Ishikawa (cell line): Measurements from ENCODE around the gene NTPCR.

Experiments used
- CEBPB ChIP-seq: IDR thresholded peaks from 2 replicates; pipeline ENCODE4 v1.6.1; 2012
- CREB1 ChIP-seq: IDR thresholded peaks from 2 replicates; pipeline ENCODE4 v1.6.1; 2012; ENCODE audit warnings: low read depth
- EGR1 ChIP-seq: IDR thresholded peaks from 2 replicates; pipeline ENCODE4 v1.6.1; 2012
- EP300 ChIP-seq: IDR thresholded peaks from 2 replicates; pipeline ENCODE4 v1.6.1; 2012; ENCODE audit warnings: borderline replicate concordance
- FOXM1 ChIP-seq: IDR thresholded peaks from 2 replicates; pipeline ENCODE4 v1.6.1; 2012; ENCODE audit warnings: low read depth, borderline replicate concordance
- NFIC ChIP-seq: IDR thresholded peaks from 2 replicates; pipeline ENCODE4 v1.6.1; 2012
- RAD21 ChIP-seq: IDR thresholded peaks from 2 replicates; pipeline ENCODE4 v1.6.1; 2012; ENCODE audit warnings: low read depth
- TAF1 ChIP-seq: IDR thresholded peaks from 2 replicates; pipeline ENCODE4 v1.6.1; 2012; ENCODE audit warnings: low read depth, mild to moderate bottlenecking
- TCF12 ChIP-seq: IDR thresholded peaks from 2 replicates; pipeline ENCODE4 v1.6.1; 2012; ENCODE audit warnings: low read depth
- TEAD4 ChIP-seq: IDR thresholded peaks from 2 replicates; pipeline ENCODE4 v1.6.1; 2012
- YY1 ChIP-seq: IDR thresholded peaks from 2 replicates; pipeline ENCODE4 v1.6.1; 2012; ENCODE audit warnings: low read depth
- ZBTB7A ChIP-seq: IDR thresholded peaks from 2 replicates; pipeline ENCODE4 v1.6.1; 2012; ENCODE audit warnings: low read depth
- TF ChIP-seq, protein P1 (sequence below): IDR thresholded peaks from 2 replicates; pipeline ENCODE4 v1.6.1; 2012
- TF ChIP-seq, protein P2 (sequence below): IDR thresholded peaks from 2 replicates; pipeline ENCODE4 v1.6.1; 2012; ENCODE audit warnings: low read depth, mild to moderate bottlenecking
- TF ChIP-seq, protein P3 (sequence below): IDR thresholded peaks from 2 replicates; pipeline ENCODE4 v1.6.1; 2012

Gene NTPCR

DNA sequence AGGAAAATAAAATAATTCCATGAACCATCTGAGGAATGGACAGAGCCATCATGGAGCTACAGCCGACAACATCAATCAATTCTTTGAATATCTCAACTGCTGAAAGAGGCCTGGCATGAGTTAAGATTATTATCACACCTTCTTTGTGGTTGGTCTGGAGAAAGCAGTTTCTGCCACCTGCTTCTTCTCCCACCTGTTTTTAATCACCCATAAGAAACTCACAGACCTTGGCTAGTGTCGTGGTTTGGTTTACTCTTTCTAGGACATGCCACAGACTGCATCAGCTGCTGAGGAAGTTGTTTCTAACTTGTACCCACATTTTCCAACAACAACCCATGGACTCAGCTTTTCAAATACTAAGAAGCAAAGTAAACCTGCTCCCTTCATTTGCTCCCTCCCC, 65.6 kb downstream of the NTPCR start:
- TF ChIP-seq, protein P1, sequence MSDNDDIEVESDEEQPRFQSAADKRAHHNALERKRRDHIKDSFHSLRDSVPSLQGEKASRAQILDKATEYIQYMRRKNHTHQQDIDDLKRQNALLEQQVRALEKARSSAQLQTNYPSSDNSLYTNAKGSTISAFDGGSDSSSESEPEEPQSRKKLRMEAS: no peak
- TF ChIP-seq, protein P2, sequence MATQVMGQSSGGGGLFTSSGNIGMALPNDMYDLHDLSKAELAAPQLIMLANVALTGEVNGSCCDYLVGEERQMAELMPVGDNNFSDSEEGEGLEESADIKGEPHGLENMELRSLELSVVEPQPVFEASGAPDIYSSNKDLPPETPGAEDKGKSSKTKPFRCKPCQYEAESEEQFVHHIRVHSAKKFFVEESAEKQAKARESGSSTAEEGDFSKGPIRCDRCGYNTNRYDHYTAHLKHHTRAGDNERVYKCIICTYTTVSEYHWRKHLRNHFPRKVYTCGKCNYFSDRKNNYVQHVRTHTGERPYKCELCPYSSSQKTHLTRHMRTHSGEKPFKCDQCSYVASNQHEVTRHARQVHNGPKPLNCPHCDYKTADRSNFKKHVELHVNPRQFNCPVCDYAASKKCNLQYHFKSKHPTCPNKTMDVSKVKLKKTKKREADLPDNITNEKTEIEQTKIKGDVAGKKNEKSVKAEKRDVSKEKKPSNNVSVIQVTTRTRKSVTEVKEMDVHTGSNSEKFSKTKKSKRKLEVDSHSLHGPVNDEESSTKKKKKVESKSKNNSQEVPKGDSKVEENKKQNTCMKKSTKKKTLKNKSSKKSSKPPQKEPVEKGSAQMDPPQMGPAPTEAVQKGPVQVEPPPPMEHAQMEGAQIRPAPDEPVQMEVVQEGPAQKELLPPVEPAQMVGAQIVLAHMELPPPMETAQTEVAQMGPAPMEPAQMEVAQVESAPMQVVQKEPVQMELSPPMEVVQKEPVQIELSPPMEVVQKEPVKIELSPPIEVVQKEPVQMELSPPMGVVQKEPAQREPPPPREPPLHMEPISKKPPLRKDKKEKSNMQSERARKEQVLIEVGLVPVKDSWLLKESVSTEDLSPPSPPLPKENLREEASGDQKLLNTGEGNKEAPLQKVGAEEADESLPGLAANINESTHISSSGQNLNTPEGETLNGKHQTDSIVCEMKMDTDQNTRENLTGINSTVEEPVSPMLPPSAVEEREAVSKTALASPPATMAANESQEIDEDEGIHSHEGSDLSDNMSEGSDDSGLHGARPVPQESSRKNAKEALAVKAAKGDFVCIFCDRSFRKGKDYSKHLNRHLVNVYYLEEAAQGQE: no peak
- TF ChIP-seq RAD21 (no peak), TCF12 (no peak), FOXM1 (no peak), TAF1 (no peak), ZBTB7A (no peak), EP300 (no peak), CREB1 (no peak), EGR1 (no peak), NFIC (no peak), CEBPB (no peak), TEAD4 (no peak), YY1 (no peak)
- TF ChIP-seq, protein P3, sequence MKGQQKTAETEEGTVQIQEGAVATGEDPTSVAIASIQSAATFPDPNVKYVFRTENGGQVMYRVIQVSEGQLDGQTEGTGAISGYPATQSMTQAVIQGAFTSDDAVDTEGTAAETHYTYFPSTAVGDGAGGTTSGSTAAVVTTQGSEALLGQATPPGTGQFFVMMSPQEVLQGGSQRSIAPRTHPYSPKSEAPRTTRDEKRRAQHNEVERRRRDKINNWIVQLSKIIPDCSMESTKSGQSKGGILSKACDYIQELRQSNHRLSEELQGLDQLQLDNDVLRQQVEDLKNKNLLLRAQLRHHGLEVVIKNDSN: no peak

DNA sequence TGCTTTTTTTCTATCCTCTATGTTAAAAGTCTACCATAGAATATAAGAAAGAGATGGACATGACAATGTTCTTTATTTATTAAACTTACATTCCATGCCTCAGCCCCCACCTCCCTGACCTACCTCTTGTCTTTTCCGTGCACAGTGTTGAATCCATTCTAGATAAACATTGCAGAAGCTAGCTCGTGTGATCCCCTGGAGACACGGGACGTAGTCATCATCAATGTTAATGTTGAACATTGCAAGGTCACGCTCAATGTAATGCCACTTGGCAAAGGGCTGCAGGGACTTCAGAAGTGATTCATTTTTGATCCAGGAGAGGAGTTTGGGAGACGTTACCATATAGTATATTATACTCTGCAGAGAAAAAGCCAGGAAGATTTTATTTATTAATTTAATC, 66.4 kb downstream of the NTPCR start:
- TF ChIP-seq TAF1 (no peak), CEBPB (no peak), TCF12 (no peak)
- TF ChIP-seq, protein P2: no peak

DNA sequence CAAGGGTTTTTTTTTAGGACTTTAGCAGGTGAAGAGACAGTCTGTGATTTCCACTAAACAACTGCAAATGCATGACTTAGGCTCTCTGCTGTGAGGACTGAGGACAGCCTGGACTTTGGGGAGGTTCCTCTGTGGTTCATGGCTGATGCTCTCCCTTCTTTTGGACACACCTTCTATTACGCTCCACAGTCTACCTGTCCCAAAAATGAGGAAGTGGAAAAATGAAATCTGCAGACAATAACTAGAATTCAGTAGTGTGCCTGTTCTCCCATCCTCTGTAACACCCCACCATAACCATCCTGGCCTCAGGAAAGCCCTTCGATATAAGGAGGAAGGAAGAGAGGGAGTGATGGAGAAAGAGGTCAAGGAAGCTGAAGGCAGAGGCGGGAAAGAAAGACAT, 68.7 kb downstream of the NTPCR start:
- TF ChIP-seq RAD21: no peak
- TF ChIP-seq, protein P2: no peak
- TF ChIP-seq FOXM1: no peak
- no peak for TF ChIP-seq EGR1
- no peak for TF ChIP-seq EP300
- TF ChIP-seq TEAD4: no peak
- TF ChIP-seq ZBTB7A: no peak
- TF ChIP-seq CREB1: no peak
- TF ChIP-seq, protein P1: no peak
- no peak for TF ChIP-seq TCF12
- TF ChIP-seq NFIC: no peak
- TF ChIP-seq TAF1: no peak
- TF ChIP-seq CEBPB: no peak
- TF ChIP-seq YY1: no peak

DNA sequence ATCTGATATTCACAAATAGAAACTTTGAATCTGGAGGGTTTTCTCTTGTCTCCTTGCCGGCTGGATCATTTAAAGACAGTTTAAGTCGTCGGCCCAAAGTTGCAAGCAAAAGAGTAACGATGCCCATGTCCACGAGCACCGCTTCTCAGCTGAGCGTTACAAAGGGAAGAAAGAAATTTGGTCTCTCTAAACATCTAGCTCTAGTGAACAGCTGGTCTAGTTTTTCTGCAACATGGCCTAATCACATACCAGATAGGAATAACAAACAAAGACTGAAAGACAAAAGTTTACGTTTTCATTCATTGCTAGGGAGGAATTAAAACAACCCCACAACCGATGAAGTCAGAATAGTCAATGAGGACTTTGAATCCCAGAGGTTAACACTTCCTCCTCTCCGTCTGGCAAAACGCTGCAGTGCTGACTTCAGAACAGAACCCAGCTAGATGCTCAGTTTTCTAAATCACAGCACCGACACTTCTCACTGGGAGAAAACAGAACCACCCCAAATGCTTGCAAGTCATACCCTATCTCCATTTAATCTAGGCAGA, 69.4 kb downstream of the NTPCR start:
- TF ChIP-seq TAF1 (no peak), ZBTB7A (no peak), NFIC (no peak), CREB1 (no peak), TCF12 (no peak), FOXM1 (no peak)

DNA sequence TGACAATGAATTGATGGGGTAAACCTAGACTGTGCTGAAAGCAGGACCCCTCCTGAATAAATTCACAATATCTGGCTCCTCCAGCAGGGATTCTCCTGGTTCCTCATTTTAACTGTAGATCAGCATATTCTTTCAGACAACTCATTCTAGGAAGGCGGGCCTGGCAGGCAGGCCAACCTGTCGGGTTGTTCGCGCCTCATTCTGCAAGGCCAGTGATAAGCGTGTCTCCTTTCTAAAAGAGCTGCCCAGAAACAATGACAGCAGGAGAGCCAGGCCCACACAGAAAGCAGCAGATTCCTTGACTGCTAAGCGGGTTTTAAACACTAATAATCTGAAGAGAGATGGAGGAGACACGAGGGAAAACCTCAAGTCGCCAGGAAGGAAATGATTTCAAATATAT, 70.0 kb downstream of the NTPCR start:
- no peak for TF ChIP-seq FOXM1
- TF ChIP-seq EP300: no peak
- TF ChIP-seq EGR1: no peak
- no peak for TF ChIP-seq CEBPB
- TF ChIP-seq, protein P1: no peak
- TF ChIP-seq NFIC: no peak
- TF ChIP-seq RAD21: no peak
- TF ChIP-seq, protein P3: no peak
- no peak for TF ChIP-seq CREB1
- TF ChIP-seq, protein P2: no peak
- TF ChIP-seq ZBTB7A: no peak
- TF ChIP-seq TEAD4: no peak
- no peak for TF ChIP-seq YY1
- TF ChIP-seq TCF12: no peak
- TF ChIP-seq TAF1: no peak
